Testis (tissue), 2 donors: ENCODE measurements around the gene PLIN4.

ENCODE experiments used
- CTCF ChIP-seq, 3 experiments: fragments of 450-650 bp in 2 of 3; fragments of 200-600 bp in 1 of 3; sonication (generic) in 1 of 3; IDR thresholded peaks; one replicate each; pipeline ENCODE4 v1.5.1; 2016 to 2019; ENCODE audit warnings: antibody characterized with exemption in 3 of 3, mild to moderate bottlenecking in 2 of 3, moderate library complexity in 1 of 3
- POLR2A ChIP-seq: fragments of 450-650 bp; IDR thresholded peaks from one replicate; pipeline ENCODE4 v1.6.1; 2017; ENCODE audit warnings: antibody characterized with exemption, mild to moderate bottlenecking, moderate library complexity

- TF ChIP-seq CTCF (IDR thresholded peaks at IDR 0.05) (no peak), POLR2A (no peak)
Observed at GRCh38 chr19:4492337-4493103, 25.8 kb downstream of the PLIN4 start.
